GM12878 (cell line): ENCODE data around the gene MYMK. TPM values are rescaled to one million over a fixed set of nuclear protein-coding genes. Genes with fewer than 3 reads are reported as not detected.

Experiments
- ATAC-seq: fragments of 200-7000 bp; cut with Tn5 transposase; 3 replicates; pipeline ENCODE4 v1.9.1; 2020; ENCODE audit warnings: mild to moderate bottlenecking, moderate library complexity
- BruUV-seq: library from RNA; stranded (reverse); fragments of 400-500 nt; replicated peaks from 2 replicates; lab custom pipeline; 2021; lab: Mats Ljungman, UMichigan
- CTCF ChIA-PET: fragments of 300-600 bp; sonication (Branson Sonifier 250); formaldehyde crosslinking; extraction: SDS; loops from one replicate; lab custom pipeline; 2021; ENCODE audit warnings: inconsistent platforms; lab: Yijun Ruan, JAX
- POLR2A ChIA-PET: fragments of 350-600 bp; formaldehyde crosslinking; extraction: SDS; loops from one replicate; lab custom pipeline; 2021; ENCODE audit warnings: inconsistent platforms; lab: Charles Lee
- RAD21 ChIA-PET: fragments of 300-600 bp; sonication (Branson Sonifier 250); formaldehyde crosslinking; loops from one replicate; lab custom pipeline; 2023; ENCODE audit warnings: antibody characterized with exemption; ENCODE audit not compliant: unreplicated experiment; lab: Charles Lee
- SMC1A ChIA-PET: fragments of 300-600 bp; sonication (Branson Sonifier 250); formaldehyde crosslinking; loops from one replicate; lab custom pipeline; 2023; ENCODE audit not compliant: unreplicated experiment, uncharacterized antibody; lab: Charles Lee
- DNase-seq: peaks from one replicate; pipeline ENCODE4 v3.0.0-alpha.2; 2011; ENCODE audit warnings: low read depth, low spot score
- FAIRE-seq: peaks from 3 replicates; lab custom pipeline; 2011; peaks lifted over from hg19 to GRCh38; lab: Jason Lieb, UNC
- H2AFZ ChIP-seq: 2 replicates; pipeline ENCODE4 v1.6.0; 2011; ENCODE audit warnings: low read depth, low read length, control low read depth; ENCODE audit not compliant: control insufficient read depth
- H3K27ac ChIP-seq: 2 replicates; pipeline ENCODE4 v1.5.1; 2011; ENCODE audit warnings: control low read depth; ENCODE audit not compliant: control insufficient read depth, insufficient read depth
- H3K27me3 ChIP-seq, 2 experiments: replicated peaks in 1 of 2; 2 replicates each; pipeline versions ENCODE4 v1.6.0 to v1.6.1; 2011; ENCODE audit warnings: low read length in 1 of 2; ENCODE audit not compliant: control insufficient read depth in 2 of 2, insufficient read depth in 2 of 2
- H3K36me3 ChIP-seq, 2 experiments: 2 replicates each; pipeline ENCODE4 v1.5.1; 2011; ENCODE audit warnings: low read length in 1 of 2; ENCODE audit not compliant: control insufficient read depth in 2 of 2, insufficient read depth in 2 of 2
- H3K4me1 ChIP-seq: 2 replicates; pipeline ENCODE4 v1.6.1; 2011; ENCODE audit warnings: mild to moderate bottlenecking, low read length, moderate library complexity, mixed read lengths; ENCODE audit not compliant: control insufficient read depth, insufficient read depth
- H3K4me2 ChIP-seq: 2 replicates; pipeline ENCODE4 v1.6.0; 2011; ENCODE audit warnings: control low read depth; ENCODE audit not compliant: control insufficient read depth, insufficient read depth
- H3K4me3 ChIP-seq: fragments of 200-600 bp; sonication (generic); 2 replicates; pipeline ENCODE4 v1.5.1; 2016
- H3K79me2 ChIP-seq: 2 replicates; pipeline ENCODE4 v1.6.0; 2011; ENCODE audit warnings: low read length; ENCODE audit not compliant: control insufficient read depth, insufficient read depth
- H3K9ac ChIP-seq: 2 replicates; pipeline ENCODE4 v1.8.0; 2011; ENCODE audit warnings: low read length, control low read depth, mixed read lengths; ENCODE audit not compliant: control insufficient read depth, insufficient read depth
- H3K9me3 ChIP-seq: replicated peaks from 3 replicates; pipeline ENCODE4 v1.5.1; 2011; ENCODE audit warnings: mild to moderate bottlenecking, low read length; ENCODE audit not compliant: control insufficient read depth, insufficient read depth
- H4K20me1 ChIP-seq: 2 replicates; pipeline ENCODE4 v1.6.0; 2011; ENCODE audit not compliant: control insufficient read depth, insufficient read depth
- BCLAF1 ChIP-seq: fragments of 450-650 bp; IDR thresholded peaks from 2 replicates; pipeline ENCODE4 v1.6.1; 2017; ENCODE audit warnings: antibody characterized with exemption, mild to moderate bottlenecking, moderate library complexity
- CHD4 ChIP-seq: fragments of 200-600 bp; sonication (generic); IDR thresholded peaks from 2 replicates; pipeline ENCODE4 v1.6.1; 2016; ENCODE audit warnings: mild to moderate bottlenecking
- FOXM1 ChIP-seq: IDR thresholded peaks from 2 replicates; pipeline ENCODE4 v1.6.1; 2012; ENCODE audit warnings: low read depth, mild to moderate bottlenecking, inconsistent platforms, low read length, moderate library complexity
- GATAD2B ChIP-seq: fragments of 450-650 bp; conservative IDR thresholded peaks from 2 replicates; pipeline ENCODE4 v1.6.1; 2017; ENCODE audit warnings: low read depth, mild to moderate bottlenecking, moderate library complexity
- MLLT1 ChIP-seq: fragments of 450-650 bp; IDR thresholded peaks from 2 replicates; pipeline ENCODE4 v1.6.1; 2016; ENCODE audit warnings: mild to moderate bottlenecking
- NKRF ChIP-seq: fragments of 450-650 bp; conservative IDR thresholded peaks from 2 replicates; pipeline ENCODE4 v1.6.1; 2017; ENCODE audit warnings: mild to moderate bottlenecking, moderate library complexity
- RB1 ChIP-seq: fragments of 450-650 bp; formaldehyde crosslinking; IDR thresholded peaks from 2 replicates; pipeline ENCODE4 v1.6.1; 2017; ENCODE audit warnings: mild to moderate bottlenecking, borderline replicate concordance
- RBBP5 ChIP-seq: fragments of 200-600 bp; sonication (generic); conservative IDR thresholded peaks from 2 replicates; pipeline ENCODE4 v1.6.1; 2016
- SMARCA5 ChIP-seq: fragments of 450-650 bp; IDR thresholded peaks from 2 replicates; pipeline ENCODE4 v1.6.1; 2017; ENCODE audit warnings: mild to moderate bottlenecking
- SUPT20H ChIP-seq: IDR thresholded peaks from 2 replicates; pipeline ENCODE4 v1.6.1; 2011; ENCODE audit warnings: low read depth, mild to moderate bottlenecking, low read length, moderate library complexity, borderline replicate concordance; ENCODE audit not compliant: control insufficient read depth
- ZNF24 ChIP-seq: fragments of 450-650 bp; IDR thresholded peaks from 2 replicates; pipeline ENCODE4 v1.6.1; 2017; ENCODE audit warnings: antibody characterized with exemption, mild to moderate bottlenecking
- WGBS: methylation state at CpG from one replicate; pipeline ENCODE4 v1.1.6; 2016; ENCODE audit warnings: low lambda C conversion rate; ENCODE audit not compliant: insufficient replicate concordance, insufficient coverage; ENCODE audit errors: missing lambda C conversion rate; 5-methylcytosine and 5-hydroxymethylcytosine counted together
- in situ Hi-C: fragments of 300-500 bp; cut with MboI; formaldehyde crosslinking; loops from 9 replicates; pipeline ENCODE4 v1.14.3; 2018; ENCODE audit warnings: mixed read lengths
- intact Hi-C: fragments of 100-400 bp; cut with micrococcal nuclease; formaldehyde crosslinking; loops from one replicate; pipeline ENCODE4 v1.14.2; 2022; ENCODE audit not compliant: unreplicated experiment
- polyA plus RNA-seq, 11 experiments: library from polyadenylated mRNA; depleted of rRNA in 4 of 11; unstranded in 6 of 11; stranded (reverse) in 5 of 11; fragments of >200 nt; fragmentation: Nextera tagmentation in 4 of 11; fragmentation: Illumina TruSeq in 1 of 11; extraction: Ambion mirVana in 4 of 11; extraction: Trizol in 1 of 11; gene quantifications; 1 replicate in 1 of 11; 2 replicates in 10 of 11; pipeline versions ENCODE4 v1.2.1 to v1.2.3, GENCODE V29; 2011 to 2016; ENCODE audit warnings: inconsistent platforms in 2 of 11, missing spikeins in 2 of 11, low read depth in 1 of 11
- total RNA-seq, 4 experiments: library from RNA; depleted of rRNA in 3 of 4; stranded (reverse); fragments of >200 nt in 3 of 4; fragmentation: Illumina TruSeq in 1 of 4; extraction: Trizol in 1 of 4; gene quantifications; 2 replicates each; pipeline versions ENCODE4 v1.2.1 to v1.2.3, GENCODE V29; 2013 to 2021
- TF ChIP-seq, protein P1 (sequence below): fragments of 450-650 bp; IDR thresholded peaks from 2 replicates; pipeline ENCODE4 v1.6.1; 2018; ENCODE audit warnings: mild to moderate bottlenecking, low read depth, moderate library complexity; ENCODE audit not compliant: partially characterized antibody

MYMK gene
- total and polyA plus RNA-seq, 10 of the 15 experiments (the other 5 are each of a cell fraction or from before 2014, with no cell fraction given): not detected

GRCh38 chr9:133527444-133527920, 2.7 kb upstream of the MYMK start:
- H3K9ac ChIP-seq: no peak overlapping the region
- no TSS peak for BruUV-seq
- ATAC-seq (no peak), DNase-seq (no peak), FAIRE-seq (no peak)
- H3K79me2 ChIP-seq: no peaks in the 10 kb centered on the region
- no peaks in the 10 kb centered on the region for H3K36me3 ChIP-seq
- ChIA-PET RAD21 (no interaction called here), POLR2A (no interaction called here), CTCF (interaction anchor here (0.6 to 0.7 kb wide), 2 partner anchors 601 to 1907 kb away, joined by 3 to 5 read pairs; no protein-coding TSS in a partner anchor), SMC1A (no interaction called here)
- H3K4me1 ChIP-seq: no peaks in the 10 kb centered on the region
- in situ Hi-C loops (loop anchor here (25.0 kb wide), 1 partner anchor 485 kb away; no protein-coding TSS in a partner anchor), intact Hi-C loops (no loop called here)
- no peak overlapping the region for H2AFZ ChIP-seq
- peaks cover 2 to 9% of the 10 kb centered on the region in 2 experiments; a peak in 3 of 4 replicates for H3K27me3 ChIP-seq
- no peaks in the 10 kb centered on the region for H4K20me1 ChIP-seq
- no peak overlapping the region for H3K4me2 ChIP-seq
- no peaks in the 10 kb centered on the region for H3K9me3 ChIP-seq
- 39% methylated on average over 14 of the region's 18 CpGs for WGBS
- no peak overlapping the region for H3K27ac ChIP-seq
- TF ChIP-seq FOXM1 (no peak), BCLAF1 (no peak), SMARCA5 (no peak), RBBP5 (no peak), RB1 (no peak), ZNF24 (no peak), MLLT1 (no peak), GATAD2B (no peak), NKRF (no peak), SUPT20H (no peak), CHD4 (no peak)
- TF ChIP-seq, protein P1, sequence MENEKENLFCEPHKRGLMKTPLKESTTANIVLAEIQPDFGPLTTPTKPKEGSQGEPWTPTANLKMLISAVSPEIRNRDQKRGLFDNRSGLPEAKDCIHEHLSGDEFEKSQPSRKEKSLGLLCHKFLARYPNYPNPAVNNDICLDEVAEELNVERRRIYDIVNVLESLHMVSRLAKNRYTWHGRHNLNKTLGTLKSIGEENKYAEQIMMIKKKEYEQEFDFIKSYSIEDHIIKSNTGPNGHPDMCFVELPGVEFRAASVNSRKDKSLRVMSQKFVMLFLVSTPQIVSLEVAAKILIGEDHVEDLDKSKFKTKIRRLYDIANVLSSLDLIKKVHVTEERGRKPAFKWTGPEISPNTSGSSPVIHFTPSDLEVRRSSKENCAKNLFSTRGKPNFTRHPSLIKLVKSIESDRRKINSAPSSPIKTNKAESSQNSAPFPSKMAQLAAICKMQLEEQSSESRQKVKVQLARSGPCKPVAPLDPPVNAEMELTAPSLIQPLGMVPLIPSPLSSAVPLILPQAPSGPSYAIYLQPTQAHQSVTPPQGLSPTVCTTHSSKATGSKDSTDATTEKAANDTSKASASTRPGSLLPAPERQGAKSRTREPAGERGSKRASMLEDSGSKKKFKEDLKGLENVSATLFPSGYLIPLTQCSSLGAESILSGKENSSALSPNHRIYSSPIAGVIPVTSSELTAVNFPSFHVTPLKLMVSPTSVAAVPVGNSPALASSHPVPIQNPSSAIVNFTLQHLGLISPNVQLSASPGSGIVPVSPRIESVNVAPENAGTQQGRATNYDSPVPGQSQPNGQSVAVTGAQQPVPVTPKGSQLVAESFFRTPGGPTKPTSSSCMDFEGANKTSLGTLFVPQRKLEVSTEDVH: no peak
- no peak overlapping the region for H3K4me3 ChIP-seq
